Measurements from ENCODE around the gene CT55.
A peak's percentile ranks its signal among the peaks of the same experiment; 100 is the strongest.
"Not testable (repeated sequence)": the region's sequence is repeated elsewhere in the genome, so short reads cannot be mapped to it uniquely, and the experiment has no call there.

The CT55 gene

GRCh38 chrX:135170877-135171519, at the start of gene CT55:
Gene CT55, minus strand, starts transcription at chrX:135171398. Its CDS starts 227 bp downstream, at chrX:135171171.
- no peak for DNase-seq

GRCh38 chrX:135213200-135213844, 42.1 kb upstream of the CT55 start:
- no peak for DNase-seq

GRCh38 chrX:135206427-135206826, 35.2 kb upstream of the CT55 start:
- not testable (repeated sequence) for DNase-seq

- no peak for DNase-seq
Observed at GRCh38 chrX:135200297-135200696, 29.1 kb upstream of the CT55 start.

GRCh38 chrX:135194684-135195083, 23.5 kb upstream of the CT55 start:
- DNase-seq: no peak

GRCh38 chrX:135193740-135194139, 22.5 kb upstream of the CT55 start:
- DNase-seq: no peak

- no peak for DNase-seq
Observed at GRCh38 chrX:135191838-135192237, 20.6 kb upstream of the CT55 start.

GRCh38 chrX:135185795-135186443, 14.7 kb upstream of the CT55 start:
- peak; percentile 36 for DNase-seq

GRCh38 chrX:135178636-135179035, 7.4 kb upstream of the CT55 start:
- DNase-seq: no peak

- DNase-seq: no peak
Observed at GRCh38 chrX:135170468-135170867, 730 bp downstream of the CT55 start.

GRCh38 chrX:135169534-135169933, 1.7 kb downstream of the CT55 start:
- not testable (repeated sequence) for DNase-seq

- no peak for DNase-seq
Observed at GRCh38 chrX:135168486-135168885, 2.7 kb downstream of the CT55 start.

GRCh38 chrX:135154688-135155087, 16.5 kb downstream of the CT55 start:
- not testable (repeated sequence) for DNase-seq

GRCh38 chrX:135126145-135126544, 45.1 kb downstream of the CT55 start:
- not testable (repeated sequence) for DNase-seq

GRCh38 chrX:135120056-135120576, 51.1 kb downstream of the CT55 start, which contains the start of gene ETDB:
Gene ETDB, minus strand, starts transcription at chrX:135120526. Its CDS starts 1,265 bp downstream, at chrX:135119261.
- not testable (repeated sequence) for DNase-seq

GRCh38 chrX:135116064-135116463, 55.1 kb downstream of the CT55 start:
- DNase-seq: not testable (repeated sequence)

GRCh38 chrX:135114392-135114791, 56.8 kb downstream of the CT55 start:
- no peak for DNase-seq

GRCh38 chrX:135112743-135113142, 58.5 kb downstream of the CT55 start:
- no peak for DNase-seq

GRCh38 chrX:135112096-135112729, 59.0 kb downstream of the CT55 start:
- peak; percentile 17 for DNase-seq

- DNase-seq: no peak
Observed at GRCh38 chrX:135109554-135109953, 61.6 kb downstream of the CT55 start.
